GM18499 (cell line): ENCODE measurements around the gene PARD3B.

Experiments used
- ATAC-seq: cut with Tn5 transposase; IDR thresholded peaks from one replicate; pipeline ENCODE4 v1.9.1; 2021; ENCODE audit warnings: moderate number of reproducible peaks; ENCODE audit not compliant: insufficient read depth, unreplicated experiment

Gene PARD3B

GRCh38 chr2:204870053-204870452, 324.8 kb downstream of the PARD3B start:
- no peak for ATAC-seq

GRCh38 chr2:204871231-204871953, 326.1 kb downstream of the PARD3B start:
- no peak for ATAC-seq

DNA sequence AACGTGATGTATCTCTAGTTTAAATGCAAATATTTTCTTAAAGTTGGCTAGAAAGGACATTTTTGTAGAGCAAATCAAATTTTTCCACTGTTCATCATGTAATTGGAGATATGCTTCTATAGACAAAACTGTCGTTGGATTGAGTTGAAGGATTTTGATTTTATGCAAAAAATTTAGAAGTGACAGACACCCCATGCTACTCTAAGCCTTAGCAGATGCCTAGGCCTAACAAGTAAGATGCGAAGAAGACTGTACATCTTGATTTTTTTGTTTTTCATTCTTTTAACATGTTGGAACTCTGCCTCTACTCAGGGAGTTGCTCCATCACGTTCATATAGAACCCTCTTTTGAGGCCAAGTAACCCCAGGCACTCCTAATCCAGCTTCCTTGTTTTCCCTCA, 331.0 kb downstream of the PARD3B start:
- ATAC-seq: no peak

GRCh38 chr2:204877691-204878090, 332.4 kb downstream of the PARD3B start:
- ATAC-seq: no peak

GRCh38 chr2:204880928-204881327, 335.7 kb downstream of the PARD3B start:
- ATAC-seq: no peak

DNA sequence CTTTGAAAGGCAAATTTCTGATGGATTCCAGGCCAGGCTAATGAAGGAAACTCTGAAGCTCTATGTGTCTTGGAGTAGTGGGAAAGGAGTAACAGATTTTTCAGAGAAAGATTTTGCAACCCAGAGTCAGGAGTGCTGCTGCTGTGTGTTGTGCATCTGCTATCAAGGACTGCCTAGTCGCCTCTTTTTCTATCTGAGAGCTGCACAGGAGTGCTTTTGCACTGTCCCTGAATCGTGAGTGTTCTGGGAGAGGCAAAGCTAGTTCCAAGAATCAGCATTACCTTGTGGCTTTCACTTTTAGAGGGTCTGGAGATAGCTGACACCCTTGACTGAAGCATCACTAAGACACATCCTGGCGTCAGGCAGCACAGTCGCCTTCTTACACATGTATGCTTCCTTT, 336.4 kb downstream of the PARD3B start:
- ATAC-seq: no peak

GRCh38 chr2:204885747-204886146, 340.5 kb downstream of the PARD3B start:
- no peak for ATAC-seq

DNA sequence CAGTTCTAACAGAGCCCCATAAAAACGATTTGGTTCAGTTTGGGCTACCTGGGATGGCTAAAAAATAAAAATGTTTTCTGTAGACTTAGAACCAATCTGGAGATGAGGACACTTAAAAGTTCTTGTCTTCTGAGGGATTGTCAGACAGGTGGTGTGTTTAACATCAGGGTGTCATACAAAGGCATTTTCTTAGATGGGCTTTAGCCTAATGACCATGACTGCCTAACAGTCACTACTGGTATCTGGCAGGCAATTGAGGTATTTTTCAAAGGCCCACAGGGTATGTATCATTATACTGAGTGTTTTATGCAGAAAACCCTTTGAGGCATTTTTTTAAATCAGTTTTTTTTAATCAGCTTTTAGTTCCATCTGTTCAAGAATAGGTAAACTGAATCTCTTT, 341.4 kb downstream of the PARD3B start:
- no peak for ATAC-seq

DNA sequence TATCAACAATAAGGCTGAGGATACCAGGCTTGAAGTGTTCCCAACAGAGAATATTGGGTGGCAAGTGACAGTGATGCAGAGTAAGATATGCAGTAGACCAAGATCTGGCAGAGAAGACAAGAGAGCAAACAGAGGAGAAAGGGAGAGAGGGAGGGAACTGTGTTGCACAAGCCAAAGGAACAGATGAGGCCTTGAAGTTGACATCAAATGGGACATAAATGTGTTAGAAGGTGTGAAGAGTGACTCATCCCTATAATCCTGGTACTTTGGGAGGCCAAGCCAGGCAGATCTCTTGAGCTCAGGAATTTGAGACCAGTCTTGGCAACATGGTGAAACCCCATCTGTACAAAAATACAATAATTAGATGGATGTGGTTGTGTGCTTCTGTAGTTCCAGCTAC, 342.9 kb downstream of the PARD3B start:
- no peak for ATAC-seq

GRCh38 chr2:204890680-204891079, 345.4 kb downstream of the PARD3B start:
- no peak for ATAC-seq

GRCh38 chr2:204891739-204892138, 346.5 kb downstream of the PARD3B start:
- ATAC-seq: no peak

- ATAC-seq: no peak
Measured at GRCh38 chr2:204892506-204893255, 347.4 kb downstream of the PARD3B start.

DNA sequence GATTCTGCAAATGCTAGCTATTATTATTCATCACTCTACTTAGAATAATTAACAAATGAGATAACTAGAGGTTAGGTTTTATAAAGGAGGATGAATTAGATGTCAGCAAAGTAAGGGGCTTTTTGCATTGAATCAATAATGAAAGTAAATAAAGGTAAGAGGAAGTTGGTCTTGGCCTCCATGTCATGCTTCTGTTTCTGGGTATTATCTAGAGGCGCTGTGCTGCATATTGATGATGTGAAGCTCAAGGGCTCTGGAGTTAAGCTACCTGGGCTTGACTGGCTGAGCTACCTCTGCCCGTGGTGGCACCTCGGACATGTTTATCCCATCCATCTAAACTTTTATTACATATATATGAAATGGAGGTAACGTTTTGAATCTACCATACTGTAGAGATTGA, 350.9 kb downstream of the PARD3B start:
- ATAC-seq: no peak

GRCh38 chr2:204897561-204897960, 352.3 kb downstream of the PARD3B start:
- no peak for ATAC-seq

- no peak for ATAC-seq
Measured at GRCh38 chr2:204898928-204899640, 353.8 kb downstream of the PARD3B start.

DNA sequence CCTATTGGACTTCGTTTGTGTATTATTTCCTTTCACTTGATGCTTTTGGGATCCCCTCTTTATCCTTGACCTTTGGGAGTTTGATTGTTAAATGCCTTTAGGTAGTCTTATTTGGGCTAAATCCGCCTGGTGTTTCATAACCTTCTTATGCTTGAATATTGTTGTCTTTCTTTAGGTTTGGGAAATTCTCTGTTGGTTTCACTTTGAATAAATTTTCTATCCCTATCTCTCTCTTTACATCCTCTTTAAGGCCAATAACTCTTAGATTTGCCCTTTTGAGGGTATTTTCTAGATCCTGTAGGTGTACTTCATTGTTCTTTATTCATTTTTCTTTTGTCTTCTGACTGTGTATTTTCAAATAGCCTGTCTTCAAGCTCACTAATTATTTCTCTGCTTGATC, 354.7 kb downstream of the PARD3B start:
- no peak for ATAC-seq

DNA sequence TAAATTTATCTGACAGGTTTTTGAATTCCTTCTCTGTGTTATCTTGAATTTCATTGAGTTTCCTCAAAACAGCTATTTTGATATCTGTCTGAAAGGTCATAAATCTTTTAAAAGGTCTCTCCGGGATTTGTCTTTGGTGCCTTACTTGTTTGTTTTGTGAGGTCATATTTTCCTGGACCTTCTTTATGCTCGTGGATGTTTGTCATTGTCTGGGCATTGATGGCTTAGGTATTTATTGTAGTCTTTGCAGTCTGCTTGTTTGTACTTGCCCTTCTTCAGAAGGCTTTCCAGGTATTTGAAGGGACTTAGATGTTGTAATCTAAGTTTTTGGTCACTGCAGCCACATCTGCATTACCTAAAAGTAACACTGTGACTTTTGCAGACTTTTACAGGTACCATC, 355.2 kb downstream of the PARD3B start:
- ATAC-seq: no peak

DNA sequence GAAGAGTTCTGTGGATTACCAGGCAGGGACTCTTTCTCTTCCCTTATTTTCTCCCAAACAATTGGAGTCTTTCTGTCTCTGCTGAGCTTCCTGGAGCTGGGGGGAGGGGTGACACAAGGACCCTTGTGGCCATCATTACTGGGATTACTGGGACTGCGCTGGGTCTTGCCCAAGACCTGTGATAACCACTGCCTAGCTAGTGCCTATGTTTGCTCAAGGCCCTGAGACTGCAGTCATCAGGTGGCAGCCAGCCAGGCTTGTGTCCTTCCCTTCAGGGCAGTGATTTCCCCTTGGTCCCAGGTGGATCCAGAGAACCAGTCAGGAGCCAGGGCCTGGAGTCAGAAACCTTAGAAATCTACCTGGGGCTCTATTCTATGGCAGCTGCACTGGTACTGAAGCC, 355.6 kb downstream of the PARD3B start:
- no peak for ATAC-seq

DNA sequence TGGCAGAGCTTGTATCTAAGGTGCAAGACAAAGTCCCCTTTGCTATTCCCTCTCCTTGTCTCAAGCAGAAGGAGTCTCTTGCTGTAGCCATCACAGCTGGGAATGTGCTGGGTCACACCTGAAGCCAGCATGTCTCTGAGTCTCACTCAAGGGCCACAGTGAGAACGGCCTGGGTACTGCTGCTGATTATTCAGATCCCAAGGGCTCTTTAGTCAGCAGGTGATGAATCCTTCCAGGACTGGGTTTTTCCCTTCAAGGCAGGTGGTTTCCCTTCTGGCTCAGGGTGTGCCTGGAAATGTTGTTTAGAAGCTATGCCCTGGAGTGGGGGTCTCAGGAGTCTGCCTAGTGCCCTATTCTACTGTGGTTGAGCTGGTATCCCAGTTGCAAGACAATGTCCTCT, 356.3 kb downstream of the PARD3B start:
- ATAC-seq: no peak

DNA sequence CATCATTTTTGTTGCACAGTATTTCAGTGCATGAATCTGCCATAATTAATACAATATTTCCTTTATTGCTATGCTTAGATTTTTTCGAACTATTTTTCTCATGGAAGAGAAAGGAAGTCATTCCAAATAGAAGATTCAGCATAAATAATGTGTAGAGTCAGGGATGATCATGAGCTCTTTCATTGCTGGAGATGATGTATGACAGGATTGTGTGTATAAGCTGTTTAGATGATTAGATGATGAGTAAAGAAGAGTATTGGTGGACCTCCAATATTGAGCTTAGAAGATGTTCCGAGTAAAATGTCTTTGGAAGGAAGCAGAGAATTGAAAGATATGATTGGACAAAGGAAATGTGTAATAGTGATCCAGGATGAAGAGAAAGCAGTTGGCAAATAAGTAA, 364.5 kb downstream of the PARD3B start:
- ATAC-seq: no peak

- ATAC-seq: no peak
Measured at GRCh38 chr2:204913312-204913711, 368.0 kb downstream of the PARD3B start.
